Body of pancreas (tissue), 4 donors: ENCODE data around the gene SPDYE17.
"Not testable (repeated sequence)": the region's sequence is repeated elsewhere in the genome, so short reads cannot be mapped to it uniquely, and the experiment has no call there.

Experiments
- POLR2A ChIP-seq, 3 donors: fragments of 450-650 bp; IDR thresholded peaks; one replicate each; pipeline ENCODE4 v1.6.1; 2016; ENCODE audit warnings: antibody characterized with exemption in 3 of 3, mild to moderate bottlenecking in 2 of 3
- TF ChIP-seq, protein P1 (sequence below), 7 experiments: fragments of 450-650 bp in 4 of 7; fragments of 200-600 bp in 3 of 7; sonication (generic) in 3 of 7; IDR thresholded peaks; one replicate each; pipeline ENCODE4 v1.5.1; 2016 to 2019; ENCODE audit warnings: antibody characterized with exemption in 7 of 7

DNA sequence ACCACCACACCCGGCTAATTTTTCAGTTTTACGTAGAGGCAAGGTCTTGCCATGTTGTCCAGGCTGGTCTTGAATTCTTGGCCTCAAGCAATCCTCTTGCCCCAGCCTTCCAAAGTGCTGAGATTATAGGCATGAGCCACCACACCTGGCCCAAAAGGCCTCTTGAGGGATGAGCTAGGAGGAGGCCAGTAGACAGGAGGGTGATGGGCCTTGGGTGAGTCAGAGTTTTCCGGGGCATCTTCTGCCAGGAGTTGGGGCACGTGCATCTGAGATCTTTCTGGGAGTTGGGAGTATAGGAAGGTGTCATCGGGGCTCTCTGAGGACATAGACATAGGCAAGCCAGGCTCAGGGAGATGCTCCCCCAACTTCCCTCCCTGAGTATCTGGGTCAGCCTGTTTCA is 48.8 kb downstream of the SPDYE17 start:
- TF ChIP-seq POLR2A (IDR thresholded peaks at IDR 0.05), result not testable (repeated sequence)
- TF ChIP-seq, protein P1, sequence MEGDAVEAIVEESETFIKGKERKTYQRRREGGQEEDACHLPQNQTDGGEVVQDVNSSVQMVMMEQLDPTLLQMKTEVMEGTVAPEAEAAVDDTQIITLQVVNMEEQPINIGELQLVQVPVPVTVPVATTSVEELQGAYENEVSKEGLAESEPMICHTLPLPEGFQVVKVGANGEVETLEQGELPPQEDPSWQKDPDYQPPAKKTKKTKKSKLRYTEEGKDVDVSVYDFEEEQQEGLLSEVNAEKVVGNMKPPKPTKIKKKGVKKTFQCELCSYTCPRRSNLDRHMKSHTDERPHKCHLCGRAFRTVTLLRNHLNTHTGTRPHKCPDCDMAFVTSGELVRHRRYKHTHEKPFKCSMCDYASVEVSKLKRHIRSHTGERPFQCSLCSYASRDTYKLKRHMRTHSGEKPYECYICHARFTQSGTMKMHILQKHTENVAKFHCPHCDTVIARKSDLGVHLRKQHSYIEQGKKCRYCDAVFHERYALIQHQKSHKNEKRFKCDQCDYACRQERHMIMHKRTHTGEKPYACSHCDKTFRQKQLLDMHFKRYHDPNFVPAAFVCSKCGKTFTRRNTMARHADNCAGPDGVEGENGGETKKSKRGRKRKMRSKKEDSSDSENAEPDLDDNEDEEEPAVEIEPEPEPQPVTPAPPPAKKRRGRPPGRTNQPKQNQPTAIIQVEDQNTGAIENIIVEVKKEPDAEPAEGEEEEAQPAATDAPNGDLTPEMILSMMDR (IDR thresholded peaks at IDR 0.05), result not testable (repeated sequence)
